GM21381 (cell line): ENCODE results near the gene RHNO1.
"Not testable (repeated sequence)": the region's sequence is repeated elsewhere in the genome, so short reads cannot be mapped to it uniquely, and the experiment has no call there.

Experiments used
- ATAC-seq: cut with Tn5 transposase; IDR thresholded peaks from one replicate; pipeline ENCODE4 v1.9.1; 2021; ENCODE audit warnings: mild to moderate bottlenecking, moderate library complexity; ENCODE audit not compliant: unreplicated experiment

The RHNO1 gene

GRCh38 chr12:2858334-2858733 lies 18.7 kb upstream of the RHNO1 start:
- ATAC-seq = no peak

DNA sequence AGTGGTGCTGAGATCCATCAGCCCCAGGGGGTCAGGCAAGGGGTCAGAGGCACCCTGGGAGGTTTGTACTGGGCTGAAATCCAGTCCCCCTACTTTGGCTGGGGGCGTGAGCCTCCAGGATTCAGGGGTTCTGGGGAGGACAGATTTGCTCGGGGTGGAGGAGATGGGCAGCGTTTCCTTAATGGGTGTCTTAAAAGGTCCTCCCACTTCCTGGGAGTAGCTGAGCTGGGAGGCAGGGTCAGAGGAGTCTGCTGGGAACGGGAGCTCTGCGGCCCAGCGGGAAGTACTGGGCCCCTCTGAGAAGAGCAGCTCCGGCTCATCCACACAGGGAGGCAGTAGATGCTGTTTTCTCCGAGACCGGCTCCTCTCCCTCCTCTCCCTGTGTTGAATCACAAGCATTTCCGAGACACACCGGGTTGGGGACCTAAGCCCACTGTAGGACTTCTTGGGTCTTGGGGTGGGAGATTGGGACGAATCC lies 18.0 kb upstream of the RHNO1 start:
- no peak for ATAC-seq

DNA sequence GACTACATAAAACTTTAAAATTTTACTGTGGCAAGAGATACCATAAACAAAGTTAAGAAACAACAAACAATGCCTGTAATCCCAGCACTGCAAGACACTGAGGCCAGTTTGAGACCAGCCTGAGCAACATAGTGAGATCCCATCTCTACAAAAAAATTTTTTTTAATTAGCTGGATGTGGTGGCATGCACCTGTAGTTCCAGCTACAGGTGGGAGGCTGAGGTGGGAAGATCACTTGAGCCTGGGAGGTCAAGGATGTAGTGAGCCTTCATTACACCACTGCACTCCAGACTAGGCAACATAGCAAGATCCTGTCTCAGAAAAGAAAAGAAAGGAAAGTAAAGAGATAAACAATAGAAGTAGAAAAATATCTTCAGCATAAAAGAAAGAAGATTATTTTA lies 16.9 kb upstream of the RHNO1 start:
- ATAC-seq = no peak

DNA sequence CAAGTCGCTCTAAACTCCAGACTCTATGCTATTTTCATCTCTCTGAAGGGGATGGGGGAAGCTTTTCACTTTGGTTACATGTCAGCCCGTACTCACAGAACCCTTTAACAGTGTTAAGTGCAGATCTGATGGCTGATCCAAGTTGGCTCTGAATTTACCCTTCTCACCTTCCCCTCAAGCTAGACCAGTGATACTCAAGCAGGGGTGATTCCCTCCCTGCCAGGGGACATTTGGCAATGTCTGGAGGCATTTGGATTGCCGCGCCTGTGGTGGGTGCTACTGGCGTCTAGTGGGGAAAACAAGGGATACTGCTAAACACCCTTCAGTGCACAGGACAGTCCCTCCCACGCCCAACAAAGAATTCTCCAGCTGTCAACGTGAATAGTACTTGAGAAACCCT lies 14.1 kb upstream of the RHNO1 start:
- ATAC-seq = no peak

DNA sequence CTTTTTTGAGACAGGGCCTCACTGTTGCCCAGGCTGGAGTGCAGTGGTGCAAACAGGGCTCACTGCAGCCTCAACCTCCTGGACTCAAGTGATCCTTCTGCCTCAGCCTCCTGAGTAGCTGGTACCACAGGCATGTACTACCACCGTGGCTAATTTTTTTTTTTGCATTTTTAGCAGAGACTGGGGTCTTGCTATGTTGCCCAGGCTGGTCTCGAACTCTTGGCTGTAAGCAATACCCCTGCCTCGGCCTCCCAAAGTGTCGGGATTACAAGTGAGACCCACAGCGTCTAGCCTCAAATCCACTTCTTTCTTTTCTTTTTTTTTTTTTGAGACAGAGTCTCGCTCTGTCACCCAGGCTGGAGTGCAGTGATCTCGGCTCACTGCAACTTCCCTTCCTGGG lies 13.6 kb upstream of the RHNO1 start:
- ATAC-seq = not testable (repeated sequence)

- no peak for ATAC-seq
Measured at GRCh38 chr12:2864198-2864597, 12.8 kb upstream of the RHNO1 start.

GRCh38 chr12:2868986-2869632 lies 7.9 kb upstream of the RHNO1 start:
- not testable (repeated sequence) for ATAC-seq

DNA sequence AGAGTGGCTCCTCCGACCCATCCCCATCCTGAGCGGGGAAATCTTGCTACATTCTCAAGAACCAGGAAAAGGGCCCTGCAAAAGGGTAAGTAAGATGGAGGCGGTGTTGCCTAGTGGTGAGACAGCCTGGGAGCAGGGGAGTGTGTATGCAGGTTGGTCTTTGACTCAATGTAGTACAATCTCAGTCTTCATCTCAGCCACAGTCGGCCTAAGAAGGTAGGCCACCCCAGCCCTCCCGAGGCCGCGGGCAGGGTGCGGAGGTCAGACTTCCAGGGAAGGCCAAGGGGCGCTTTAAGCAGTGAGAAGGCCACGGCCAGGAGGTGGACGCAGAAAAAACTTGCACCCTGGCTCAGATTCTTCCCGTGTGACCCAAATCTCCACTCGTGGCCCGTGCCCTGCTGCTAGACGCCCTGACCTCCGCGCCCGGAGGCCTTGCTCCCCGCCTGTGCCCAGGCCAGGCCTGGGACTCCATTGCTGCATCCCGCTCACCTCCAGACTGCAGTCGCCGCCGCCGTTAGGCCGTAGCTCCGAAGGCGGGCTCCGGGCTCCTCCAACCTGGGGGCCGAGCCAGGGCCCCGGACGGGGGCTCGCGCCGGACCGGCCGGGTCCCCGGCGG lies 484 bp upstream of the RHNO1 start:
- ATAC-seq = peak; percentile 12

GRCh38 chr12:2877953-2878732 lies 1.1 kb downstream of the RHNO1 start:
- no peak for ATAC-seq

- ATAC-seq = no peak
Measured at GRCh38 chr12:2879853-2880252, 2.8 kb downstream of the RHNO1 start.

DNA sequence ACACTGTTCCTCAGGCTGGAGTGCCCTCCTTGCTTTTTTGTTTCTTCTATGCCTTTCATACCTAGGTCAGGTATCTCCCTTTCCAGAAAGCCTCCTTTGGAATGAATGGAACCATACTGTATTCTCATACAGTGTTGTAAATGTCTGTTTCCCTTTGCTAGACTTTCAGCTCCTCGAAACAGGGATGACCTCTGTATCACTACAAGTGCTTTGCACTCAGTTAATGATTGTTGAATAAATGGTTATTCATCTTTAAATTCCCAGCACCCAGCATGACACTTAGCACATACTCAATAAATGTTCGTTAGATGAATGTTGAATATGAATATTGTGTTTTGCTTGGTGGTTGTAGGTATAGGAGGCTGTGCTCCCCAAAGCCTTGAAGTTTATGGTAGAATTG lies 7.8 kb downstream of the RHNO1 start:
- no peak for ATAC-seq

GRCh38 chr12:2886768-2887450 lies 9.9 kb downstream of the RHNO1 start:
- ATAC-seq = no peak

DNA sequence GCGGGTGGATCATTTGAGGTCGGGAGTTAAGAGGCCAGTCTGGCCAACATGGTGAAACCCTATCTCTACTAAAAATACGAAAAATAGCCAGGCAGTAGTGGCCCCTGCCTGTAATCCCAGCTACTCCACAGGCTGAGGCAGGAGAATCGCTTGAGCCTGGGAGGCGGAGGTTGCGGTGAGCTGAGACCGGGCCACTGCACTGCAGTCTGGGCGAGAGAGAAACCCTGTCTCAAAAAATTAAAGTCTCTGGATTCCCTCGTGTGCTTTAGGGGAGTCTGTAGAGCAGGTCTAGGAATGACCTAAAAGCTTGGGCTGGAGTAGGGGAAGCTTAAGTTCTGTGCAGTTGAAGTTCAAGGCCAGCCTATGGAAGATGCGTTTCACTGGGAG lies 13.0 kb downstream of the RHNO1 start:
- no peak for ATAC-seq

GRCh38 chr12:2890388-2891239 lies 13.6 kb downstream of the RHNO1 start, which contains the start of gene TULP3:
Gene TULP3 (plus strand): TSS chr12:2890891. CDS start chr12:2890948, 57 bp downstream.
- peak; percentile 96 for ATAC-seq

DNA sequence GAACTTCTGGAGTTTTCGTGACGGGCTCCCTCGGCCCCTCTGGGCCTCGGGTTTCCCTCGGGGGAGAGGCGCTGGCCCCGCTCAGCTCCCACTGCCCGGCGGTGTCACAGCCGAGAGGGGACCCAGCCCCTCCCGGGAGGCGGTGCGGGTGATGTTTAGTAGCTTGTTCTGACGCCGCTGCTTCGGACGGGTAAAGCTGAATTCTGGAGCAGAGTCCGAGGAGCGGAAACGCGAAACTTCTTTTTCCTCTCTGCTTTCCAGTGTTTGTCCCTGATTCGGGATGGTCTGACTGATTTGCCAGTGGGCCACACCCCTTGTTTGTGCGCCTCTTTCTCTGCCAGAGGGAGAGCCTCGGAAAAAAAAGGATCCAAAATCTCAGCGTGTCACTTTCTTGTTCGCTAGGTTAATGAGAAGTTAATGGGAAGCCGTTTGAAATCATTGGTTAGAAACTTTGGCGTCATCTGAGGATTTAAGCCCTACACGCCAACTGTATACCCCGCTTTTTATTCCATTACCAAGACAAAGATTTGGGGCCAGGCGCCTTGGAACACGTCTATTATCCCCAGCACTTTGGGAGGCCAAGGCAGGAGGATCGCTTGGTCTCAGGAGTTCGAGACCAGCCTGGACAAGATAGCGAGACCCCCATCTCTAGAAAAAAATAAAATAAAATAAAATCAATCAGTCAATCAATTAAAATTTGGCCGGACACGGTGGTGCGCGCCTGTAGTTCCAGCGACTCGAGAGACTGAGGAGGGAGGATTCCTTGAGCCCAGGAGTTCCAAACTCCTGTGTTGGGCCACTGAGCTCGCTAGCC lies 14.4 kb downstream of the RHNO1 start:
- peak; percentile 9 for ATAC-seq

- ATAC-seq = no peak
Measured at GRCh38 chr12:2892246-2892645, 15.2 kb downstream of the RHNO1 start.

GRCh38 chr12:2893007-2893406 lies 16.0 kb downstream of the RHNO1 start:
- ATAC-seq = no peak

- ATAC-seq = no peak
Measured at GRCh38 chr12:2895051-2895451, 18.0 kb downstream of the RHNO1 start.

- no peak for ATAC-seq
Measured at GRCh38 chr12:2895511-2895910, 18.5 kb downstream of the RHNO1 start.

GRCh38 chr12:2897418-2897817 lies 20.4 kb downstream of the RHNO1 start:
- no peak for ATAC-seq
